Stimulated activated CD4-positive, alpha-beta T cell treated with anti-CD3 and anti-CD28 coated beads, Interleukin-15, amount 100 ng/mL, for 1 hour (primary cell): ENCODE measurements around the gene MYO1G.
"Not testable (repeated sequence)": the region's sequence is repeated elsewhere in the genome, so short reads cannot be mapped to it uniquely, and the experiment has no call there.

Experiments used
- DNase-seq, 2 donors: peaks; one replicate each; pipeline ENCODE4 v3.0.0-alpha.2; 2020; ENCODE audit warnings: low read depth in 1 of 2, low spot score in 1 of 2

MYO1G gene

GRCh38 chr7:44944821-44945220 lies 34.0 kb downstream of the MYO1G start:
- no peak for DNase-seq

GRCh38 chr7:44943631-44944030 lies 35.2 kb downstream of the MYO1G start:
- no peak for DNase-seq

GRCh38 chr7:44937426-44937825 lies 41.4 kb downstream of the MYO1G start:
- DNase-seq = no peak

- no peak for DNase-seq
Measured at GRCh38 chr7:44936322-44936721, 42.5 kb downstream of the MYO1G start.

GRCh38 chr7:44935583-44935982 lies 43.2 kb downstream of the MYO1G start:
- DNase-seq = no peak

GRCh38 chr7:44935016-44935415 lies 43.8 kb downstream of the MYO1G start:
- DNase-seq = no peak

GRCh38 chr7:44934510-44934909 lies 44.3 kb downstream of the MYO1G start:
- DNase-seq = not testable (repeated sequence)

GRCh38 chr7:44930921-44931320 lies 47.9 kb downstream of the MYO1G start:
- DNase-seq = no peak

GRCh38 chr7:44922351-44922694 lies 56.5 kb downstream of the MYO1G start:
- no peak for DNase-seq

GRCh38 chr7:44921607-44922350 lies 57.0 kb downstream of the MYO1G start:
- peak; percentile 88 to 97 for DNase-seq

GRCh38 chr7:44920119-44920518 lies 58.7 kb downstream of the MYO1G start:
- no peak for DNase-seq

GRCh38 chr7:44918029-44918428 lies 60.8 kb downstream of the MYO1G start:
- DNase-seq = no peak

GRCh38 chr7:44917465-44917864 lies 61.4 kb downstream of the MYO1G start:
- no peak for DNase-seq

- peak; percentile 25 to 48 for DNase-seq
Measured at GRCh38 chr7:44914992-44915607, 63.7 kb downstream of the MYO1G start.

GRCh38 chr7:44912775-44913347 lies 66.0 kb downstream of the MYO1G start:
- DNase-seq = no peak
